Duodenal mucosa (tissue), 2 donors: ENCODE data around the gene NOL12.

ENCODE experiments used
- H3K27ac ChIP-seq: one replicate; pipeline ENCODE4 v1.7.0; 2013; ENCODE audit warnings: low read depth, low read length
- H3K27me3 ChIP-seq, 2 donors: one replicate each; pipeline ENCODE4 v1.7.0; 2013; ENCODE audit warnings: low read length in 2 of 2, control low read depth in 1 of 2; ENCODE audit not compliant: insufficient read depth in 2 of 2, control insufficient read depth in 1 of 2
- H3K36me3 ChIP-seq, 2 donors: one replicate each; pipeline ENCODE4 v1.7.0; 2013; ENCODE audit warnings: low read length in 2 of 2, control low read depth in 1 of 2; ENCODE audit not compliant: insufficient read depth in 2 of 2, control insufficient read depth in 1 of 2
- H3K4me1 ChIP-seq, 2 donors: one replicate each; pipeline ENCODE4 v1.7.0; 2013; ENCODE audit warnings: low read length in 2 of 2, control low read depth in 1 of 2; ENCODE audit not compliant: insufficient read depth in 2 of 2, control insufficient read depth in 1 of 2
- H3K4me3 ChIP-seq, 2 donors: one replicate each; pipeline ENCODE4 v1.7.0; 2013; ENCODE audit warnings: low read length in 2 of 2, low read depth in 1 of 2
- H3K9ac ChIP-seq, 2 donors: one replicate each; pipeline ENCODE4 v1.7.0; 2013; ENCODE audit warnings: low read length in 2 of 2, low read depth in 1 of 2
- H3K9me3 ChIP-seq, 2 donors: one replicate each; pipeline ENCODE4 v1.7.0; 2013; ENCODE audit warnings: low read length in 2 of 2, control low read depth in 1 of 2; ENCODE audit not compliant: control insufficient read depth in 1 of 2

NOL12 gene

DNA sequence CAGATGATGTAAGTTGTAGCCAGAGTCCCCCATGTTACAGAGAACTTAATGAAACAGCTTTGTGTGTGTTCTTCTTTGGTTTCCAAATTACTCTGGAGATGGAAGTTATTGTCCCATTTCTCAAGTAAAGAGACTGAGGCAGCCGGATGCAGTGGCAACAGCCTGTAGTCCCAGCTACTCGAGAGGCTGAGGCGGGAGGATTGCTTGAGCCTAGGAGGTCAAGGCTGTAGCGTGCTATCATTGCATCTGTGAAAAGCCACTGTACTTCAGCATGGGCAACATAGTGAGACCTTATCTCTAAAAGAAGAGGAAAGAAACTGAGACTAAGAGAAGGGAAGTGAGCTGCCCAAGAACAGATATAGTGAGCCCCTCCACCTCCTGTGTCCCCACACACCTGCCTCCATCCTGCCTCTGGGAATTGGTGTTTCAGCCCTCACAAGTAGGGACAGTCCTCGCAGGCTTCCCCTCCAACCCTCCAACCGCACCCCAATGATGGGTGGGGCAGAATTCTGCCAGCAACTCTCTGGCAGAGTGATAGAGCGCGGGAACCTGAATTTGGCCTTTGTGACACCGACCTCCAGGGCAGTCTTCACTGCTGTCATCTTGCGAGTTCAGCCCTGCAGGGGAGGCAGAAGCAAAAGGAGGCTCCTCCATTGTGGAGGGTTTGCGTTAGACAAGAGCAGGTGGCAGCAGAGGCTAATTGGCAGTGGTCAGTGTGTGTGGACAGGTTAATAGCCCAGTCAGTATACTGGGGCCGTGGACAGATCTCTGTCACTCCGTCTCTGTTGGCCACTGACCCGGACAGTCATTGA lies 26.0 kb upstream of the NOL12 start:
- Histone ChIP-seq H3K27me3 (no peaks in the 10 kb centered on the region), H3K4me1 (peaks cover 39 to 45% of the 10 kb centered on the region in 2 donors), H3K9ac (peak overlapping the region; percentile 77 to 98), H3K36me3 (peaks cover 0 to 6% of the 10 kb centered on the region in 2 donors), H3K27ac (peak overlapping the region; percentile 28), H3K9me3 (no peaks in the 10 kb centered on the region), H3K4me3 (peak overlapping the region; percentile 72 to 90)

DNA sequence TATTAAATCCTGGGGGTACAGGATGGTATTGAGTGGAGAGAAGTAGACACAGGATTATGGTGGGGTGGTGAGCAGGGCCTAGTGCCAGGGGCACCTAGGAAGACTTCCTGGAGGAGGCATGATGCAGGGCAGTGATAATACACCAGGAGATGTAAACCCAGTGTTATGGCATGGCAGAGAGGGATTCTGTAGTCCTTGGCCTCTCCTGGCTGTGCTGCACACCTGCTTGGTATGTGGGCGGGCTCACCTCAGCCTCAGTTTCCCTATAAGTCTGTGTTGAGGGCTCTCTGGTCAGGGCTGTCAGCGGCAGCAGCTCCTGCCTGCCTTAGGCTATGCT lies 25.5 kb upstream of the NOL12 start:
- Histone ChIP-seq H3K27me3 (no peaks in the 10 kb centered on the region), H3K9ac (peak overlapping the region; percentile 77 to 98), H3K36me3 (peaks cover 3 to 11% of the 10 kb centered on the region in 2 donors), H3K9me3 (no peaks in the 10 kb centered on the region), H3K27ac (peak overlapping the region; percentile 72), H3K4me3 (peak overlapping the region; percentile 72 to 90), H3K4me1 (peaks cover 39 to 43% of the 10 kb centered on the region in 2 donors)

DNA sequence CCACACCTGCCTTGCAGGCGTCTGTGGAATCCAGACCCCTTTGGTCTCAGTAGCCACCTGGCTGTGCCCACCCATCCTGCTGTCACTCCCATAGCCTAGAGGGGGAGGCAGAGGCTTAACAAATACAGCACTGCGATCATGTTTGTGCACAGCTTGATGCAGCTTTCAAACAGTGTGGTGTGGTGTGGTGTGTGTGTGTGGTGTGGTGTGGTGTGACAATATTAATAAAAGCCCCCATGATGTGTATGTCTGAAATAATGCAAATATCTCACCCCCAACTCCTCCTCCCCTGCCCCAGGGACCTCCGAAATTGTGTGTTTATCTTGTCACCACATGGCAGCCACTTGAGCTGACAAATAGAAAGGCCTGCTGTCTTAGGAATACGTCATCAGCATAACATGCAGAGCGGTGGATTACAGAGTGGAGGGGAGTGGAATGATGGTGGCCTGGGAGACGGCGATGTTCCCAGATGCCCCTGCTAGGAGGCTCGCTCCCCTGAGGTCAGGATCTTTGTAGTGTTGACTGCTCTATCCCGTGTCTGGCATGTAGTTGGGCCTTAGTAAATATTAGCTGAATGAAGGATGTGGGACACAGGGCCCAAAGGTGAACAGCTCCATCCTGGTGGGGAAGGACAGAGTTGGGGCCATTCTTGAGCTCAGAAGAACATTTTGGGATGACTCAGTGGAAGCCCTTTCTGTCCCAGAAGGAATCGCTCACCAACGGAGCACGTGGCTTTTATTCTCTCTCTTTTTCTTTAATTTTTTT lies 24.8 kb upstream of the NOL12 start:
- no peaks in the 10 kb centered on the region for H3K9me3 ChIP-seq
- peaks cover 39 to 41% of the 10 kb centered on the region in 2 donors for H3K4me1 ChIP-seq
- H3K9ac ChIP-seq, result peak overlapping the region; percentile 77 to 98
- peak overlapping the region; percentile 72 to 90 for H3K4me3 ChIP-seq
- H3K27me3 ChIP-seq, result no peaks in the 10 kb centered on the region
- peak overlapping the region; percentile 72 for H3K27ac ChIP-seq
- H3K36me3 ChIP-seq, result peaks cover 8 to 18% of the 10 kb centered on the region in 2 donors

DNA sequence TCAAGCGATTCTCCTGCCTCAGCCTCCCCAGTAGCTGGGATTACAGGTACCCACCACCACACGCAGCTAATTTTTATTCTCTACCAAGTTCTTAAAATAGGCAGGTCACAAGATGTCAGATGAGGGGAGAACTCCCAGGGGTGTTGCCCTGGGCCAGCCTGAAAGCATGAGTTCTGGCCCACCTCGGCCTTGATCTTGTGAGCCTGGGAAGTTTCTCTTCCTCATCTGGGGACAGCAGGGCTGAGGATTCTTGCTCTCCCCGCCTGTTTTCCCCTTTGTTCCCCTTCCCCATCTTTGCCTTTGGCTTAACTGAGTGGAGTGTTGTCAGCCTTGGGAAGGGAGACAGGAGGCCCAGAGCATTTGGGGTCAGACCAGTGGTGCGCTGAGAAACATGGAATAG lies 24.1 kb upstream of the NOL12 start:
- no peaks in the 10 kb centered on the region for H3K9me3 ChIP-seq
- H3K27ac ChIP-seq, result no peak overlapping the region
- H3K4me3 ChIP-seq, result no peak overlapping the region
- H3K9ac ChIP-seq, result no peak overlapping the region
- no peaks in the 10 kb centered on the region for H3K27me3 ChIP-seq
- peaks cover 14 to 25% of the 10 kb centered on the region in 2 donors for H3K36me3 ChIP-seq
- H3K4me1 ChIP-seq, result peaks cover 39 to 41% of the 10 kb centered on the region in 2 donors

DNA sequence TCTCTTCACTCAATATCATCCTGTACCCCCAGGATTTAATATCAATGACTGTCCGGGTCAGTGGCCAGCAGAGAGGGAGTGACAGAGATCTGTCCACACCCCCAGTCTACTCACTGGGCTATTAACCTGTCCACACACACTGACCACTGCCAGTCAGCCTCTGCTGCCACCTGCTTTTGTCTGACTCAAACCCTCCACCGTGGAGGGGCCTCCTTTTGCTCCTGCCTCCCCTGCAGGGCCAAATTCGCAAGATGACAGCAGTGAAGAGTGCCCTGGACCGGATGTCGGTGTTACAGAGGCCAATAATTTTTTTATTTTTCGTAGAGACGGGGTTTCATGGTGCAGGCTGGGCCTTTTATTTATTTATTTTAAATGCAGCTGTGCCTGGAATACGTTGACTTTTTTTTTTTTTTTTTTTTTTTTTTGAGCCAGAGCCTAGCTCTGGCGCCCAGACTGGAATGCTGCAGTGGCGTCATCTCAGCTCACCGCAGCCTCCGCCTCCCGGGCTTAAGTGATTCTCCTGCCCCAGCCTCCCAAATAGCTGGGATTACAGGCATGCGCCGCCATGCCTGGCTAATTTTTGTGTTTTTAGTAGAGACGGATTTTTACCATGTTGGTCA lies 22.5 kb upstream of the NOL12 start:
- peaks cover 14 to 30% of the 10 kb centered on the region in 2 donors for H3K36me3 ChIP-seq
- no peaks in the 10 kb centered on the region for H3K27me3 ChIP-seq
- no peak overlapping the region for H3K9ac ChIP-seq
- peaks cover 31 to 34% of the 10 kb centered on the region in 2 donors for H3K4me1 ChIP-seq
- H3K27ac ChIP-seq, result no peak overlapping the region
- no peaks in the 10 kb centered on the region for H3K9me3 ChIP-seq
- no peak overlapping the region for H3K4me3 ChIP-seq

DNA sequence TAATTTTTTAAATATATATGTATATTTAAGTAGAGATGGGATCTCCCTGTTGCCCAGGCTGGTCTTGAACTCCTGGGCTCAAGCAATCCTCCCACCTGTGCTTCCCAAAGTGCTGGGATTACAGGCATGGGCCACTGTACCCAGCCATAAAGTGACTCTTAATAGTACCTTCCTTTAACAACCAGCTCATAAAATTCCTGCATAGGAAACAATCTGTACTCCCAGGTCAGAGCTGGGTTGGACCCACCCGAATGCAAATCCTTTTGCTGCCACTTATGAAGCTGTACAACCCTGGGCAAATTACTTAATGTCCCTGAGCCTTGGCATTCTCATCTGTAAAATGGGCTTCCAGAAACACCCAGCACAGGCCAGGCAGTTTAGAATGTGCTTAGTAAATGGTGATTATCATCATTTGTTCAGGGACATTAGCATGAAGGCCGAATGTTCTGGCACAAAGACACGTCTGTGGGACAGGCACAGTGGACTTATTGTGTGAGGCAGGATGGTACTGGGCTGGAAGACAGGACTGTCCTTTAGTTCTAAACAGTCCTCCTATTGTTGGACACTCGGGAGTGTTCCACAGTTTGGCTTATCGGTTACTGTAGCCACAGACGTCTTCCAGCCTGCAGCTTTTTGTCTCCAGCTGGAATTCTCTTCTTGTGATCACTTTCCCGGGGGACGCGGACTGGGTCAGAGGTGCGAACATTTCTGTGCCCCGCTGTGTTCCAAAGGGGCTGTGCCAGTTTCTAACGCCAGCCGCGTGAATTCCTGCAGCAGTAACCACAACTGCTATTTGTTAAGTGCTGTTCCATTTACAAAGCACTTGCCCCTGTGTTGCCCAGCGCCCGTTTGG lies 21.7 kb upstream of the NOL12 start:
- H3K4me1 ChIP-seq, result peaks cover 26 to 34% of the 10 kb centered on the region in 2 donors
- H3K4me3 ChIP-seq, result no peak overlapping the region
- no peak overlapping the region for H3K9ac ChIP-seq
- H3K9me3 ChIP-seq, result no peaks in the 10 kb centered on the region
- peaks cover 14 to 30% of the 10 kb centered on the region in 2 donors for H3K36me3 ChIP-seq
- no peak overlapping the region for H3K27ac ChIP-seq
- H3K27me3 ChIP-seq, result no peaks in the 10 kb centered on the region

DNA sequence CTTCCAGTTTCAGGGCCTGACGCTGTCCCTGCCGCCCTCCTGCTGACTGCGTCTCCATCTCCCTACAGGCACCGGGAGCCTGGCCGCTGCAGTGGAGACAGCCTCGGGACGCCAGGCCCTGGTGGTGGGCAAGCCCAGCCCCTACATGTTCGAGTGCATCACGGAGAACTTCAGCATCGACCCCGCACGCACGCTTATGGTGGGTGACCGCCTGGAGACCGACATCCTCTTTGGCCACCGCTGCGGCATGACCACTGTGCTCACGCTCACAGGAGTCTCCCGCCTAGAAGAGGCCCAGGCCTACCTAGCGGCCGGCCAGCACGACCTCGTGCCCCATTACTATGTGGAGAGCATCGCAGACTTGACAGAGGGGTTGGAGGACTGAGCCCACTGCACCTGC lies 20.7 kb upstream of the NOL12 start:
- Histone ChIP-seq H3K27ac (no peak overlapping the region), H3K4me3 (no peak overlapping the region), H3K27me3 (no peaks in the 10 kb centered on the region), H3K4me1 (peaks cover 16 to 24% of the 10 kb centered on the region in 2 donors), H3K36me3 (peaks cover 14 to 30% of the 10 kb centered on the region in 2 donors), H3K9me3 (no peaks in the 10 kb centered on the region), H3K9ac (no peak overlapping the region)

DNA sequence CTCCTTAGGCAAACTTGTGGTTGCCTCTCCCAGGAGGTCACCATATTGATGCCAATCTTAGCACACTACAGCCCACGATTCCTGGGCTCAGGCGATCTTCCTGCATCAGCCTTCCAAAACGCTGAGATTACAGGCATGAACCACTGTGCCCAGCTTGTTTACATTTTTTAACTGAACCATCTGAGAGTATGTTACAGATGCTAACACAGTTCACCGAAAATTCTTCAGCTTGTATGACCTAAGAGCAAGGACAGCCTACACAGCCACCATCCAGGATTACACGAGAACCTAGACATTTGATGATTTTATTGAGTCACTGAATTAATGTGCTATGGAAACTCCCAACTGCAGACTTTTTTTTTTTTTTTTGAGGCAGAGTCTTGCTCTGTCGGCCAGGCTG lies 16.6 kb upstream of the NOL12 start:
- Histone ChIP-seq H3K4me1 (peaks cover 14 to 17% of the 10 kb centered on the region in 2 donors), H3K36me3 (peaks cover 14 to 27% of the 10 kb centered on the region in 2 donors), H3K4me3 (no peak overlapping the region), H3K27ac (no peak overlapping the region), H3K9me3 (no peaks in the 10 kb centered on the region), H3K9ac (no peak overlapping the region), H3K27me3 (no peaks in the 10 kb centered on the region)

DNA sequence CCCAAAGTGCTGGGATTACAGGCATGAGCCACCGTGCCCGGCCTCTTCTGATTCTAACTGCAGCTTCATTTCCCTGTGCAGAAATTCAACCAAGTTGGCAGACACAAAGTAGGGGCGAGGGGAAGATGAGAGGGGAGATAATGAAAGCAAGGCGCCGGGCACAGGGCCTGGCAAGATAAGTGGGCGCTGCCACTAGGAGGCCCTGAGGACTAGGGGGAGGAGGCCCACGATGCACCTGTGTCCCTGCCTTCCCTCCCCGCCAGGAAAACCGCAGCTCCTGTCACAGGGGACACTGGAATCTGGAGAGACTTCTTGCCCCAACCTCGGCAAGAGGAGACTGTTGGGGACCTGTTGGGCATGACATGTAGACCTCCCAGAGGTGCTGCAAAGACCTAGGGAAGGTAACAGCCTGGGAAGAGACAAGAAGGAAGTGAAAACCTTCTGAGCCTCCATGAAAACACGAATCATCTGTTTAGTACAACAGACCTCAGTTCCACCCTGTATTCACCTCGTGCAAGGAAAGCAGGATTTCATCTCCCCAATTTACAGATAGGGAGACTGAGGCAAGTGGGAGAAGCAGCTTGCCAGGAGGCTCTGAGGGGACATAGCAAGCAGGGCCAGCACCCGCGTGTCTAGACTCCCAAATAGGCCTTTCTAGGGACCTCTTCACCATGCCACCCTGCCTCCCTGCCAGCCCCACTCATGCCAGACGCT lies 13.8 kb upstream of the NOL12 start:
- Histone ChIP-seq H3K27me3 (no peaks in the 10 kb centered on the region), H3K9ac (no peak overlapping the region), H3K27ac (no peak overlapping the region), H3K4me3 (no peak overlapping the region), H3K9me3 (no peaks in the 10 kb centered on the region), H3K36me3 (peaks cover 0 to 1% of the 10 kb centered on the region in 2 donors), H3K4me1 (peaks cover 22 to 31% of the 10 kb centered on the region in 2 donors)
